Lower leg skin (tissue), 4 donors: Measurements from ENCODE around the gene GPD1. TPM values are rescaled to one million over a fixed set of nuclear protein-coding genes. Genes with fewer than 3 reads are reported as not detected.

Source experiments
- DNase-seq, 2 donors: peaks; one replicate each; pipeline ENCODE4 v3.0.0-alpha.2; 2019; ENCODE audit warnings: low spot score in 2 of 2
- H3K4me3 ChIP-seq: fragments of 200-600 bp; sonication (generic); 2 replicates; pipeline ENCODE4 v1.5.1; 2017; ENCODE audit warnings: mild to moderate bottlenecking, low read depth; ENCODE audit not compliant: poor library complexity, severe bottlenecking
- CTCF ChIP-seq, 3 donors: fragments of 450-650 bp; IDR thresholded peaks; one replicate each; pipeline ENCODE4 v1.5.1; 2016; ENCODE audit warnings: antibody characterized with exemption in 3 of 3, mild to moderate bottlenecking in 3 of 3, moderate library complexity in 2 of 3
- POLR2A ChIP-seq, 2 donors: fragments of 450-650 bp; IDR thresholded peaks; one replicate each; pipeline ENCODE4 v1.6.1; 2016 to 2017; ENCODE audit warnings: antibody characterized with exemption in 2 of 2, mild to moderate bottlenecking in 1 of 2, moderate library complexity in 1 of 2
- WGBS, 2 donors: methylation state at CpG; one replicate each; pipeline ENCODE4 v1.1.5; 2018; 5-methylcytosine and 5-hydroxymethylcytosine counted together
- intact Hi-C: fragments of 100-400 bp; cut with DNase I; formaldehyde crosslinking; loops from one replicate; pipeline ENCODE4 v1.15.0; 2023; ENCODE audit warnings: low total_unique reads
- total RNA-seq, 4 donors: library from RNA; depleted of rRNA; stranded (reverse); fragments of >200 nt; gene quantifications; one replicate each; pipeline ENCODE4 v1.1.0, GENCODE V29; 2016

The GPD1 gene
- total RNA-seq, 4 donors from 2014 or later = 29.9 to 38.8 (median 36.7) TPM

DNA sequence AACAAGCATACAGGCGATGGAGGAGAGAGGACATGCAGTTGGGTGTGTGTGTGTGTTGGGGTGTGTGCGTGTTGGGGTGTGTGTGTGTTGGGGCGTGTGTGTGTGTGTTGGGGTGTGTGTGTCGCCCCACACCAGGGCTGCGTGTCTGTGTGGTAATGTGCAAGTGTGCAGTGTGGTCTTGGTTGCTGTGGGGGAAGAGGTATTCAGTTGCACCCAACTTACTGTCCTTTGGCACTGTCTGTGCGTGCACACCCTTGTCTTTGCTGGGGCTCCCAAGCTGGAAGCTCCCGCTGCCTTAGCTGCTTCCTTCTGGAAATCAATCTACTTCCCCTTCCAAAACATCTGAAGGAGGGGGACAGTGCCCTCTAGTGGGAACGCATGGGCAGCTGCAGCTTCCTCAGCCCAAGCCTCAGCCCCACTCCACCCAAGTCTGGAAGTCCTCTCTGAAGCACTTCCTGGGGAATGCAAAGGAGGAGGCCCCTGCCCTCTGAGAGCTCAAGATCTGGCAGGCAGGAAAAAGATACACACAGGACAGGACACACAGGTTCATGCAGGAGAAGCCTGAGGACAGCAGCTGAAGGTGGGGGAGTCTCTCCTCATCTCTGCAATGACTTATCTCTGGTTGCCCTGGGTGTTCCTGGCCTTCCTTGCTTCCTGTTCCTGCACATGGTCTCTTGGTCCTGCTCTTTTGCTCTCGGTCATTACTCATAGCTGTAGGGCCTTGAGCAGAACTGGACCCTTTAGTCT lies 33.3 kb upstream of the GPD1 start:
- intact Hi-C loops = loop anchor here (5.0 kb wide), 1 partner anchor 203 kb away; no protein-coding TSS in a partner anchor
- 33 to 34% methylated on average over 9 of the region's 9 CpGs for WGBS, 2 donors
- H3K4me3 ChIP-seq = no peak overlapping the region
- TF ChIP-seq POLR2A (IDR thresholded peaks at IDR 0.05) (no peak), CTCF (IDR thresholded peaks at IDR 0.05) (peak in 1 of 3 donors; percentile 49)
- DNase-seq = peak; percentile 81 to 95

DNA sequence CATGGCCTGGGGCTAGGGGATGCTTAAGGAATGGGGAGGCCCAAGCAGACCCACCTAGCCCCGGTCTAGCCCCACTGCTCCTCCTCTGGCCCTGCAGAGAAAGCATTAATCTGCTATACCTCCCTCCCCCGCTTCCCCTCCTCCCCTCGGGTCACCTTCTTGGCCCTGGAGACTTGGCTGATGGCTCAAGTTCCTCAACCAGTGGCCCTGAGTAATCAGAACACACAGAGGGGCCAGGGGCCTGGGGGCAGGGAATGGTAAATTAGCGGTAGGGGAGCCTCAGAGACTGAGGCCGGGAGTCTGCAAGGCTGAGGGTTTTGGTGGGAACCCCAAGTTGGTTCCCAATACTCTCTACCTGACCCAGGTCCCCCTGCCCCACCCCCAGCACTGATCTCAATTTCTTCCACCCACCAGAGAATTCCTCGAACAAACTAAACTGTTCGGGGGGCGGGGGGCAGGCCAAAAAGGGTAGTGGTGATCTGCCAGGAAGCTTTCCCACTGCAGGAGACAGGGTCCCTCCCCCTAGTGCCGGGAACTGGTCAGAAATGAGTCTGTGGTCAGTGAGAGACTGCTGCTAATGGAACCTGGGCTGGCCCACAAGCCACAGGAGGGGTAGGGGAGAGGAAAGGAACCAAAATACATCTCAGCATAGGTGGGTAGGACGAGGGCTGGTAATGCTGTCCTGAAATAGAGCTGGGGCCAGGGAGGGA lies 31.5 kb upstream of the GPD1 start:
- DNase-seq = no peak
- intact Hi-C loops = loop anchor here (5.0 kb wide), 1 partner anchor 205 kb away; no protein-coding TSS in a partner anchor
- no peak overlapping the region for H3K4me3 ChIP-seq
- no peak for TF ChIP-seq POLR2A (IDR thresholded peaks at IDR 0.05)
- no peak for TF ChIP-seq CTCF (IDR thresholded peaks at IDR 0.05)
- 78 to 79% methylated on average over 10 of the region's 10 CpGs for WGBS, 2 donors

- intact Hi-C loops = loop anchor here (5.0 kb wide), 1 partner anchor 206 kb away; no protein-coding TSS in a partner anchor
- no peak for DNase-seq
- TF ChIP-seq CTCF (IDR thresholded peaks at IDR 0.05) = no peak
- TF ChIP-seq POLR2A (IDR thresholded peaks at IDR 0.05) = no peak
- H3K4me3 ChIP-seq = no peak overlapping the region
- WGBS, 2 donors = 58 to 73% methylated on average over 7 of the region's 7 CpGs
Measured at GRCh38 chr12:50073206-50073605, 30.6 kb upstream of the GPD1 start.

DNA sequence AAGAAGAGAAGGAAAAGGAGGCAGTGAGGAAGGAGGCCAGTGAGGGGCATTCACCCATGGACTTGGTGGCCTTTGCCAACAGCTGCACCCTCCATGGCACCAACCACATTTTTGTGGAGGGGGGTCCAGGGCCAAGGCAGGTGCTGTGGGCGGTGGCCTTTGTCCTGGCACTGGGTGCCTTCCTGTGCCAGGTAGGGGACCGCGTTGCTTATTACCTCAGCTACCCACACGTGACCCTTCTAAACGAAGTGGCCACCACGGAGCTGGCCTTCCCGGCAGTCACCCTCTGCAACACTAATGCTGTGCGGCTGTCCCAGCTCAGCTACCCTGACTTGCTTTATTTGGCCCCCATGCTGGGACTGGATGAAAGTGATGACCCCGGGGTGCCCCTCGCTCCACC lies 30.1 kb upstream of the GPD1 start:
- no peak for TF ChIP-seq CTCF (IDR thresholded peaks at IDR 0.05)
- no peak for TF ChIP-seq POLR2A (IDR thresholded peaks at IDR 0.05)
- DNase-seq = no peak
- WGBS, 2 donors = 91 to 93% methylated on average over 8 to 10 of the region's 10 CpGs
- intact Hi-C loops = loop anchor here (5.0 kb wide), 1 partner anchor 206 kb away; no protein-coding TSS in a partner anchor
- H3K4me3 ChIP-seq = no peak overlapping the region

- DNase-seq = peak; percentile 77 to 97
- intact Hi-C loops = loop anchor here (5.0 kb wide), 2 partner anchors 102 to 208 kb away; no protein-coding TSS in a partner anchor
- 3 to 6% methylated on average over 9 of the region's 9 CpGs for WGBS, 2 donors
Measured at GRCh38 chr12:50074936-50075807, 28.6 kb upstream of the GPD1 start.

More at GRCh38 chr12:50074936-50075807, 28.6 kb upstream of the GPD1 start:
- H3K4me3 ChIP-seq = no peak overlapping the region
- TF ChIP-seq POLR2A (IDR thresholded peaks at IDR 0.05) = no peak
- TF ChIP-seq CTCF (IDR thresholded peaks at IDR 0.05) = peak in 2 of 3 donors; percentile 55 to 93
